HS-5 (cell line): ENCODE results near the gene CHAD.
A peak's percentile ranks its signal among the peaks of the same experiment; 100 is the strongest.
"Not testable (repeated sequence)": the region's sequence is repeated elsewhere in the genome, so short reads cannot be mapped to it uniquely, and the experiment has no call there.

ENCODE experiments used
- DNase-seq: peaks from one replicate; pipeline ENCODE4 v3.0.0-alpha.2; 2012; ENCODE audit warnings: low read depth

The CHAD gene

DNA sequence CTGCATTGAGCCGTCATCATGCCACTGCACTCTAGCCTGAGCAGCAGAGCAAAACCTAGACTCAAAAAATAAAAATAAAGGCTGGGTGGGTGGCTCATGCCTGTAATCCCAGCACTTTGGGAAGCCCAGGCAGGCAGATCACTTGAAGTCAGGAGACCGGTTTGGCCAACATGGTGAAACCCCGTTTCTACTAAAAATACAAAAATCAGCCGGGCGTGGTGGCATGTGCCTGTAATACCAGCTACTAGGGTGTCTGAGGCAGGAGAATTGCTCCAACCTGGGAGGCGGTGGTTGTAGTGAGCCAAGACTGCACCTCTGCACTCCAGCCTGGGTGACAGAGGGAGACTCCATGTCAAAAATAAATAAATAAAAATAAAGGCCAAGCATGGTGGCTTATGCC, 40.6 kb downstream of the CHAD start:
- not testable (repeated sequence) for DNase-seq

DNA sequence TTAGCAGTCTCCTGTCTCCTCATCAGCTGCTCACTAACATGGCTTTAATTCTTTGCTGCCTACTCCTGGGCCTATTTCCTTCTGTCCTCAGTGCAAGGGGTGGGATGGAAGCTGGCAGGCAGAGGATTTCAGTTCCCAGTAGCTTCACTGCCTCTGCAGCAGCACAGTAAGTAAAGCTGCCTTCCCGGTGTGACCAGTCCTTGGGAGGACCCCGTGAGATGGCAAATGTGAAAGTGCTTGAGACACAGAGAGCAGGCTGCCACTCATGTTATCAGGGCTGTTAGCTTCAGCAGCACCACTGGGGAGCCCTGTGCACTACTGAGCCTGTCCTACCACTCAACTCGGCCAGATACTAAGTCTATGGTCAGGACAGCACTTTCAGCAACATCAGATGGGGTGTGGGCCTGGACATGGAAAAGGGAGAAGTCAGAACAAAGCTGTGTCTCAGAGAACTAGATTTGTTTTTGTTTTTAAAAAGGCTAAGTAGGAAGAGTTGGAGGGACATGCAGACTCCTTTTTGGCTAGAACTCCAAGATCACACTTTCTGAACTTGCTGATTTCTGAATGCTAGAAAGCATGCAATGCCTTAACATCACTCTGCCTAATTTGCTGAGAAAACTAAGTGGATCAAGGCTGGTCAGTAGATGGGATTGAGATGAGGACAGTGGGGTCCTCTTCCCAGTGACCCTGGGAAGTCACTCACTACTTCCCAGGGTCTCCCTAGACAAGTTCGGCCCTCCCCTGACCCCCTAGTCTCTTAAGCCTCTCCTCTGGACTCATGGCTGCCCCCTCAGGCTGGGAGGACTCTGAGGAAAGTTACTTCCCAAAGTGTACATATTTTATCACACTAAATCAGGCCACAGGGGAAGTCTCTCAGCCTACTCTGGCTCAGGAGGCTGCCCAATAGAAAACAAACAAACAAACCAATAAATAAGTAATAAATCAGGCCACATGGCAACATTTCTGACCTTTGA, 41.6 kb downstream of the CHAD start:
- no peak for DNase-seq

DNA sequence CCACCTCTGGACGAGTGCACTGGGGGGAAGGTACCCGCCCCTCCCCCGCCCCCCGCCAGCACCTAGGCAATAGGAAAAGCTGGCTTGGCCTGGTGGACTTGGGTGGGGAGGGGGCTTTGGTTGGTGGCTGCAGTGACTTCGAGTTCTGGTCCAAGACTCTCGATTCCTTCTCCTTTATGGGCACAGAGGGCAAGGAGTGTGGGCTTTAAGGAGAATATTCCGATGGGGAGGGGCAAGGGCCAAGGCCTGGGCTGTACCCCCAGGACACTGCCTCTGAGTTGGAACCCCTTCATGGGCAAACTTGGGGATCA, 42.3 kb downstream of the CHAD start:
- DNase-seq, result no peak

DNA sequence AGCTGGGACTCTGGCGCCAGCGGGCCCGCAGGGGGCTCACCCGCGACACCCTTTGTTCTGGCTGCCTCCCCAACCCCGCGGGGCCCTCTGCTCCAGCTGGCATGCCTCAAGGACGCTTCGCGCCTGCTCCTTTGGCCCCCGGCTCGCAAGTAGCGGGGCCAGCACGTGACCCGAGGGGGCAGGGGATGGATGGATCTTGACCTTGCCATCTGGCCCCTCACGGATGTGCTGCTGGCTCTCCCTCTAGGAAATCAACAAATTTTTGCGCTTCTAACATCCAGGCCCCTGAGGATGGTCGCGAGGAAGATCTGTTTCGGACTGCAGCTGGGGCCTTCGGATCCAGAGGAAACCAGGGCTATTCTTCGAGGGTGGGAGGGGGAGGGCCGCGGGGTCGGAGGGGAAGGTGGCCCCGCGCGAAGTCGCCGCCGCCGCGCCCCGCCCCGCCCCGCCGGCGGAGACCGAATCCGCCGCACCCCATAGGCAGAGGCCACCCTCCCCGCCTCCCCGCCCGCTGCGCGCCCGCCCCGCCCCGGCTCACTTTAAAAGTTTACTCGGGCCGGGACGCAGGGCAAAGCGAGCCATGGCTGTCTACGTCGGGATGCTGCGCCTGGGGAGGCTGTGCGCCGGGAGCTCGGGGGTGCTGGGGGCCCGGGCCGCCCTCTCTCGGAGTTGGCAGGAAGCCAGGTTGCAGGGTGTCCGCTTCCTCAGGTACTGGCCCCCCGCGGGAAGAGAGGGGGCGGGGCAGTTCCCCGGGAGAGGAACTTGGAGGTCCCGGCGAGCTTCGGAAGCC, 42.8 kb downstream of the CHAD start, which contains the start of gene ACSF2:
Gene ACSF2 (plus strand): TSS at position 537 of the 790 bp plus-strand sequence. CDS start 44 bp downstream, at position 581.
- DNase-seq, result no peak

DNA sequence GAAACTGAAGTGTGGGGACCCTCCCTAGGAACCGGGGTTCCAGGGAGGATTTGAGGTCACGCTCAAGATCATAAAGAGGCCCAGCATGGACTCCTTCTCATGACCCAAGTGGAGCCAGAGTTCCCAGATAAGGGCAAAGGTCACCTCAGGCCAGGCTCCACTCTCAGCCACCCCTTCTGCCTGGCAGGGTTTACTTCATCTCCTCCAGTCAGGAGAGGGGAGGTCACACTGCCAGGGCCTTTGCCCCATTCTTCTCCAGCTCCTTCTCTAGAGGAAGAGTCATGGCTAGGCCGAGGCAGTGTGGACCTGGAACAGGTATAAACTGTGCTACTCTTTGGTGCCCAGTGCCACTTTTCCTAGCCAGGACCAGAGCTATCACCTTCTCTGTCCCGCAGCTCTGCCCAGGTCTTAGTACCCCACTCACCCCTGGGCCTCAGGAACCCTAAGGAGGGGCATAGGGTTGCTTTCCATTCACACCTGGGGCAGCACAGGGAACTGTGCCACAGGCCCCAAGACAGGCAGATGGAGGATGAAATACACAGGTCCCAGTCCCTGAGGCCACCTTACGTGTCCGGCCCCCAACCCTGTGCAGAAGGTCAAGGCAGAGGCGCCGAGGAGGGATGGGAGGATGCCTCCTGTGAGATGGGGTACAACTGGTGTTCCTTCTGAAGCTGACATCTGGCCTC, 43.5 kb downstream of the CHAD start:
- DNase-seq, result no peak

DNA sequence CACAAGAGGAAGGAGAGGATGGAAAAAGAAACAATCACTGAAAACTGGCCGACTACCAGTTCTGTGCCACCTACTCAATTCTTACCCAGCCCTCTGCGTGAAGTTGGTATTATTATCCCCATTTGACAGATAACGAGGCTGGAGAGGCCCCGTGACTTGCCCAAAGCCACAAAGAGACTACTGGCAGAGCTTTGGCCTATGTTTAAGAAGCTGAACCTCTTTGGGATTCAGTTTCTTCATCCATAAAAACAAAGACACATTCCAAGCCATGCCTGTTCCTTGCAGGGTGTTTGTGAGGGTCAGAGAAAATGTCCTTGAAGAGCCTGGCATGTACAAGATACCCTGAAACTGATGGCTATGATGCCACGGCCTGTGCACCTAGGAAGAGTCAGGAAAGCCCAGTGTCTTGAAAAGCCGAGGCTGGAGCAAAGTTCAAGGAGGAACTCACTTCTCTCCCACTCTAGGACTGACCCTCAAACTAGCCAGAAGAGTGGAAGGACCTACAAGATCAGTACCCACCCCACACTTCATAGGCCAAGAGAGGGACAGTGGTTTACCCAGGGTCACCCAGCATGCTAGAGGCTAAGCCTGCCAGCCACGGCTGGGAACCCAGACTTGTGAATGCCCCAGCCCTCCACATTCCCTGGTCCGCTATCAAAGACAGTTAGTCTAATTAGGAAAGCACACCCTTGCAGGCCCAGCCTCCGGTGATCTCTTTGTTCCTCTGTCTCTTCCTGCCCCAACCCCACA, 44.3 kb downstream of the CHAD start:
- DNase-seq, result no peak

DNA sequence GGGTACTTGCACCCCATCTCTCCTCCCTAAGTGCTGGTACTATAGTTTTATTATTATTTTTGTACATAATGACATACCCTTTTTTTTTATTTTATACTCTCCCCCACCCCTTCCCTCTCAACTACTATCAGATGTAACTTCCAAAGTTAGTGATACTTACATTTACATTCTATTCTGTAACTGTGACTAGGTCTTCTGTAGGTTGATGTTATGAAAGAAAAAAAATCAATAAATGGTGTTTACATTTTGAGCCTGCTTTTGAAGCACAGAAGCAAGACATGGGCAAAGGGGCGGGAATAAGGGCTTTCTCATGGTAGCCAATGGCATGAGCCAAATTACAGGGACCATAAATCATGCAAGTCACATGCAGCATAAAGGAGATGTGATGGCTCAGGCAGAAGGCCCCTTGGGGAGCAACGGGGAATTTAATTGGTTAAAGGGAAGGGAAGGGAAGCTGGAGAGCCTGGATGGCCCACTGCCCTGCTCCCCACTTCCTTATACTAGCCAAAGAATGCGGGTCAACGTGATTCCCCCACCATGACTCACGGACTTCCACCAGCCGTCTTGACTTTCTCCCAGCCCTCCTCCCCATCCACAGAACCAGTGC, 45.0 kb downstream of the CHAD start:
- peak; percentile 96 for DNase-seq

DNA sequence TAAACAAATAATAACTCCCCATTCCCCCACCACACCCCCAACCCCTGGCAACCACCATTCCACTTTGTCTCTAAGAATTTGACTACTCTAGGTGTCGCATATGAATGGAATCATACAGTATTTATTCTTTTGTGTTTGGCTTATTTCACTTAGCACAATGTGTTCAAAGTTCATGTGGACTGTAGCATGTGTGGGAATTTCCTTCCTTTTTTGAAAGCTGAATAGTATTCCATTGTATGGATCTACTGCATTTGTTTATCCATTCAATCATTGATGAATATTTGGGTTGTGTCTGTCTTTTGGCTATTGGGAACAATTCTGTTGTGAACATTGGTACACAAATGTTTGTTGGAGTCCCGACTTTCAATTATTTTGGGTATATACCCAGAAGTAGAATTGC, 45.9 kb downstream of the CHAD start:
- no peak for DNase-seq

DNA sequence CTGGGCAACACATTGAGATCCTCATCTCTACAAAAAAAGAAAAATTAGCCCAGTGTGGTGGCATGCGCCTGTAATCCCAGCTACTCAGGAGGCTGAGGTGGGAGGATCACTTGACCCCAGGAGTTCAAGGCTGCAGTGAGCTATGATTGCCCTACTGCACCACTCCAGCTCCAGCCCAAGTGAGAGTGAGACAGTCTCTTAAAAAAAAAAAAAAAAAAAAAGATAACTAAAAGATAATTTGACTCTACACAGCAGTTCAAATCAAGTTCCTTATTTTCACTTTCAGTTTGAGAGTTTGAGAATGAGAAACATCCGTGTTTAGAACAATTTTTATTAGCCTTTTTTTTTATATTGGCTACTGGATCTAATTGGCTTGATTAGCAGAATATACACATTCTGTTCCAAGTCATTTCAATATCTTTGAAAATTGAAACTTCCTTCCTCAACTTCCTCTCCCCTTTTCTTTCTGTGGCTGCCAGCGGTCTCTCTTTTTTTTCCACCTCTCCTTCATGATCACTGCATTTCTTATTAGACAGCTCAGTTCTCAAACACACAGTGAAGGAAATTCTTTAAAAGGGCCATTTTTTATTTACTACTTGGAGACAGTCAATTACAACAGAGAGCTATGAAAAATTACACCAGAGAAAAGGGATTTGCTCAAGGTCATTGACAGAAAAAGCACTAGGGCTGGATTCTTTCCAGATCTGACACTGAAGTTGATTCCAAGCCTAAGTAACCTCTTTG, 47.2 kb downstream of the CHAD start:
- DNase-seq, result no peak

DNA sequence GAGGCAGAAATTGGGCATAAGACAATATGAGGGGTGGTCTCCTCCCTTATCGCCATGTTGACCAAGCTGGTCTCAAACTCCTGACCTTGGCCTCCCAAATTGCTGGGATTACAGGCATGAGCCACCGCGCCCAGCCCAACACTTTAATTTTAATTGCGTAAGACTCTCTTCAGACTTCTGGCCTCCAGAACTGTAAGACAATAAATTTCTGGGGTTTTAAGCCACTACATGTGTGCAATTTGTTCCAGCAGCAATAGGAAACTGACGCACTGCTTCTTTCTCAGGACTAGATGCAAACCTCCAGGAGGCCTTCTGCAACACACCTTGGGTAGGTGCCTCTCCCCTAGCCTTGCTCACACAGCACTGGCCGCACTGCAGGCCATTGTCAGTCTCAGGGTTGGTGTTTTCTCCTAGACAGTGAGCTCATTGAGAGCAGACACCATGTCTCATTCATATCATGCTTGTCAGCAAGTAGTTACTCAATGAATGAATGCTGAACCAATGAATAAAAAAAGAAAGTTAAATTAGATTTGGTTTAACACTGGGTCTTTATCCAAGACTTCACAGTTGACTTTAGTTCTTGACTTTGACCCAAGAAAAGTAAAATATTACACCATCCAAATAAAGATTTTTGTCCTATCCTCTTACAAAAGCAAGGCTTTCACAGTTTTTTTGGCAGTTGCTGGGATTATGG, 48.1 kb downstream of the CHAD start:
- DNase-seq, result no peak

DNA sequence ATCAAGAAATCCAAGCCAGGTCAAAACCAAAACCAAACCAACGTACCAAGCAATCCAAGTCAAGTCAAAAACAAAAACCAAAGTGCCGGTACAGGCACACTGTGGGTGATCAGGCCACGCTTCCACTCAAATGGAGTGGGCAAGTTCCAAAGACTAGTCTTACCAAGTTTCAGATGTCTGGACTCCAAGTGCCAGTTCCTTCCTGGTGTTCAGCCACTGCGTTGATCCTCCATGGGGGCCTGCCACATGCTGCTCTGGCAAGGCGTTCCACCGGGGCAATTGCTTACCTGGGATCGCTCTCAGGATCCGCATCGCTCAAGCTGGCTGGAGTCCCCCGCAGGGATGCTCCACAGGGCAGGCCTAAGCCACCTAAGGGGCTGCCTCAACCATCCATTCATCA, 49.1 kb downstream of the CHAD start:
- DNase-seq, result not testable (repeated sequence)

DNA sequence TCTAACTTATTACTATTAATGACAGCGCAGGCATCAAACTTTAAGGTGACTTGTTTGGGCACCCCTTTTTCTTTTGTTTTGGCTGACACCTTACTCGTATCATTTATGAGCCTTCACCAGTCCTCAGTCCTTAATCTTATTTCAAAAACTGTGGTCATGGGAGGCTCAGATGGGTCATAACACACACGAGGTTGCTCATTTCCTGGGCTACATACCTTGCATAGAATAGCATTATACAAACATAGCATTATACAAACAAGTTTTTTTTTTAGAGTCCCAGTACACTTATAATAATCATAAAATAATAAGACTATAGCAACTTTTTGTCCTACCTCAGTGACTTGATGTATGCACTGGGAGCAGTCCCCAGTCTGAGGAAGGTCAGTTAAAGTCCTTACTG, 53.9 kb downstream of the CHAD start:
- no peak for DNase-seq
